ENCODE results near the gene GBP5. TPM values are rescaled to one million over a fixed set of nuclear protein-coding genes. Genes with fewer than 3 reads are reported as not detected.

Gene GBP5
- total and polyA plus RNA-seq, 2 of the 4 experiments (the other 2 are of a cell fraction), result not detected

GRCh38 chr1:89288051-89288340 lies 15.3 kb upstream of the GBP5 start:
- no CpG with 5 or more reads among the region's 2 CpGs for WGBS, 2 experiments (ENCODE audit: extremely low coverage in 2 of 2, insufficient read length in 1 of 2)
- Histone ChIP-seq H2AK5ac (ENCODE audit: low read depth, low read length) (no peak overlapping the region), H3K23ac (ENCODE audit: low read depth, low read length) (no peak overlapping the region), H2BK15ac (ENCODE audit: low read depth, low read length) (no peak overlapping the region), H3K4ac (ENCODE audit: low read depth, low read length) (no peak overlapping the region), H3K36me3 (ENCODE audit: control insufficient read depth, insufficient read depth, low read length) (no peaks in the 10 kb centered on the region), H2BK5ac (ENCODE audit: low read depth, low read length, poor library complexity, severe bottlenecking) (no peak overlapping the region), H3K18ac (ENCODE audit: low read depth, low read length) (no peak overlapping the region), H3K9me1 (ENCODE audit: insufficient read depth, low read length) (no peaks in the 10 kb centered on the region), H3K4me2 (ENCODE audit: low read depth, low read length) (no peak overlapping the region), H3K9ac (ENCODE audit: low read depth, low read length) (no peak overlapping the region), H4K20me1 (ENCODE audit: insufficient read depth, low read length) (no peaks in the 10 kb centered on the region), H3K27ac (ENCODE audit: insufficient read depth, low read length) (no peak overlapping the region), H4K8ac (ENCODE audit: low read depth in 2 of 2, low read length in 2 of 2) (no peak overlapping the region), H4K5ac (ENCODE audit: low read depth, low read length) (no peak overlapping the region), H2BK20ac (ENCODE audit: low read depth, low read length) (no peak overlapping the region), H2AK9ac (replicated peaks; ENCODE audit: low read depth, low read length, poor library complexity) (no peak overlapping the region), H3K14ac (replicated peaks; ENCODE audit: low read depth, low read length) (no peak overlapping the region), H3K79me1 (ENCODE audit: low read depth in 1 of 2, low read length in 2 of 2) (no peaks in the 10 kb centered on the region), H4K91ac (ENCODE audit: insufficient read depth, low read depth, low read length) (no peak overlapping the region), H2BK120ac (ENCODE audit: low read depth, low read length) (no peak overlapping the region), H3K4me1 (ENCODE audit: control insufficient read depth, insufficient read depth, low read length) (no peaks in the 10 kb centered on the region), H3K27me3 (ENCODE audit: control insufficient read depth, insufficient read depth, low read length) (no peaks in the 10 kb centered on the region), H3K56ac (ENCODE audit: extremely low read depth, insufficient read depth, low read length) (no peak overlapping the region), H2AFZ (replicated peaks; ENCODE audit: low read length, poor library complexity) (no peak overlapping the region), H3K9me3 (ENCODE audit: control insufficient read depth, insufficient read depth, low read length) (no peaks in the 10 kb centered on the region), H3K4me3 (ENCODE audit: insufficient read depth, low read depth, low read length) (no peak overlapping the region)
- ATAC-seq (ENCODE audit: low read depth) (no peak), DNase-seq (no peak)
- ChIA-PET CTCF (no interaction called here), POLR2A (ENCODE audit: unreplicated experiment) (no interaction called here)
- BruUV-seq (replicated peaks), result no TSS peak
- dilution Hi-C loops (cut with HindIII; ENCODE audit: low sequenced_read_pairs, unreplicated experiment) (no loop called here), in situ Hi-C loops (cut with MboI; ENCODE audit: low sequenced_read_pairs) (no loop called here), intact Hi-C loops (cut with micrococcal nuclease) (no loop called here)
- no peak for TF ChIP-seq MXI1 (IDR thresholded peaks at IDR 0.05; ENCODE audit: borderline replicate concordance, low read depth, low read length)
- no peak for TF ChIP-seq CEBPB (IDR thresholded peaks at IDR 0.05; ENCODE audit: low read depth, low read length)
- no peak for TF ChIP-seq CHD1 (IDR thresholded peaks at IDR 0.05; ENCODE audit: low read depth, low read length)

All from IMR-90 (cell line).